ENCODE results near the gene MYMK. TPM values are rescaled to one million over a fixed set of nuclear protein-coding genes. Genes with fewer than 3 reads are reported as not detected.

MYMK gene
- total and polyA plus RNA-seq, 2 of the 8 experiments (the other 6 are each of a cell fraction or from before 2014, with no cell fraction given) = not detected

DNA sequence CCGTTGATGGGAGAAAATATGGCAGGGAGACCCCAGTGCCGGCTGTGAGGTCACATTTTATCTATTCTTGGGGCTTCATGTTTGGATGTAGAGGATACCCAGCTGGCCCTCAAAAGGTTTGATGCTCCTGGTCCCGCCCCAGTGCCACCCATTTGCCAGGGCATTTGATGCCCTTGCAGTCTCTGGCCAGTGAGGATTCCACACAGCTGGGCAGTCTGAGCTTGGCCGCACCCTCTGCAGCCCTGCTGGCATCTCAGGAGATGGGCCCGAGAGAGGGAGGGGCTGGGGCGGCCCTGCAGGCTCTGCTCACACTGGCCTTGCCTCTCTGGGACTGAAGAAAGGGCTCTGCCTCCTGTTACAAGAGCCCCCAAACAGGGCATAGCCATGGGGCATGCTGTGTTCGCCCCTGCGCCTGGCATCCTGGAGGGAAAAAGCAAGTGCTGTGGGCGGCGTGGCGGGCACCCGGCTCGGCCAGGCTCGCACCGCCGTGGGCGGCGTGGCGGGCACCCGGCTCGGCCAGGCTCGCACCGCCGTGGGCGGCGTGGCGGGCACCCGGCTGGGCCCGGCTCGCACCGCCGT lies 37.3 kb upstream of the MYMK start:
- Histone ChIP-seq H4K8ac (ENCODE audit: extremely low read depth, insufficient read depth, low read length) (peak overlapping the region; percentile 35; the same call in 1 of the 2 replicates), H2BK5ac (ENCODE audit: low read depth, low read length) (no peak overlapping the region), H2BK12ac (ENCODE audit: low read depth, low read length) (no peak overlapping the region), H3K4me2 (ENCODE audit: insufficient read depth in 1 of 2, low read depth in 2 of 2, low read length in 2 of 2) (no peak overlapping the region), H3K9me3 (ENCODE audit: insufficient read depth in 2 of 2, low read depth in 1 of 2, low read length in 1 of 2) (no peaks in the 10 kb centered on the region), H3K36me3 (ENCODE audit: control insufficient read depth in 2 of 4, insufficient read depth in 4 of 4, low read length in 3 of 4) (no peaks in the 10 kb centered on the region), H2AFZ (ENCODE audit: low read length) (no peak overlapping the region), H3K27ac (ENCODE audit: low read depth, low read length) (no peak overlapping the region), H3K79me1 (ENCODE audit: low read depth, low read length) (no peaks in the 10 kb centered on the region; the same call in 1 of the 2 replicates), H2BK20ac (ENCODE audit: low read length) (no peak overlapping the region), H3K9ac (replicated peaks in 1 of 4; ENCODE audit: extremely low read depth in 1 of 4, low read depth in 3 of 4, low read length in 3 of 4) (no peak overlapping the region), H2AK5ac (ENCODE audit: low read depth, low read length) (no peak overlapping the region), H3K79me2 (ENCODE audit: control insufficient read depth in 1 of 2, insufficient read depth in 2 of 2, low read length in 2 of 2) (no peaks in the 10 kb centered on the region), H4K20me1 (replicated peaks in 1 of 2; ENCODE audit: control insufficient read depth in 1 of 2, insufficient read depth in 2 of 2, low read length in 2 of 2) (no peaks in the 10 kb centered on the region), H3K4ac (replicated peaks; ENCODE audit: insufficient read length, low read depth, low read length) (no peak overlapping the region), H4K91ac (replicated peaks; ENCODE audit: insufficient read length, low read length) (no peak overlapping the region), H3K4me3 (ENCODE audit: extremely low read depth in 1 of 4, insufficient read depth in 2 of 4, low read depth in 3 of 4, low read length in 4 of 4) (no peak overlapping the region), H2BK15ac (ENCODE audit: low read length) (no peak overlapping the region), H4K5ac (ENCODE audit: insufficient read length, low read depth, low read length) (no peak overlapping the region), H2BK120ac (replicated peaks; ENCODE audit: low read depth, low read length) (no peak overlapping the region), H3K56ac (replicated peaks; ENCODE audit: insufficient read length, low read depth, low read length) (no peak overlapping the region), H3K23ac (ENCODE audit: insufficient read length) (no peak overlapping the region), H3K27me3 (replicated peaks in 1 of 4; ENCODE audit: control insufficient read depth in 3 of 4, extremely low read depth in 1 of 4, insufficient read depth in 3 of 4, low read length in 3 of 4) (no peaks in the 10 kb centered on the region; a peak in 1 of 7 replicates), H3K4me1 (replicated peaks in 1 of 4; ENCODE audit: control insufficient read depth in 3 of 4, insufficient read depth in 4 of 4, low read length in 3 of 4) (peaks cover 9 to 19% (median 11%) of the 10 kb centered on the region in 4 experiments; a peak in 6 of 7 replicates), H3K23me2 (ENCODE audit: low read depth, low read length) (no peaks in the 10 kb centered on the region), H3K18ac (ENCODE audit: extremely low read depth, low read length) (no peak overlapping the region), H3K14ac (ENCODE audit: insufficient read length) (no peak overlapping the region)
- ChIA-PET CTCF (ENCODE audit: partially characterized antibody) (interaction anchor here (1.0 kb wide), 1 partner anchor 33 kb away, joined by 3 read pairs; no protein-coding TSS in a partner anchor), POLR2A (ENCODE audit: partially characterized antibody) (interaction anchor here (1.0 kb wide), 1 partner anchor 145 kb away, joined by 3 read pairs; no protein-coding TSS in a partner anchor)
- FAIRE-seq = no peak
- 84% methylated on average over 8 of the region's 32 CpGs; no CpG with 5 or more reads in 1 of the 2 experiments for WGBS, 2 experiments (ENCODE audit: extremely low coverage in 1 of 2, insufficient coverage in 1 of 2, insufficient read length in 1 of 2, insufficient replicate concordance in 2 of 2, low coverage in 1 of 2, low lambda C conversion rate in 2 of 2, missing lambda C conversion rate in 1 of 2)
- no peak for DNase-seq (ENCODE audit: low read depth in 1 of 2, low spot score in 2 of 2)
- no peak for TF ChIP-seq CBX8 (IDR thresholded peaks at IDR 0.05; ENCODE audit: borderline replicate concordance, low read depth, low read length)
- no peak for TF ChIP-seq FOSL1 (IDR thresholded peaks at IDR 0.05; ENCODE audit: insufficient read depth, low read depth, low read length)
- no peak for TF ChIP-seq CTCF (IDR thresholded peaks at IDR 0.05; ENCODE audit: control extremely low read depth in 1 of 3, insufficient read depth in 1 of 3, low read depth in 1 of 3, low read length in 3 of 3)
- TF ChIP-seq CREB1 (IDR thresholded peaks at IDR 0.05) = no peak
- no peak for TF ChIP-seq NRF1 (IDR thresholded peaks at IDR 0.05; ENCODE audit: low read depth, low read length)
- no peak for TF ChIP-seq RAD21 (IDR thresholded peaks at IDR 0.05 in 1 of 2, conservative IDR thresholded peaks at IDR 0.05 in 1 of 2; ENCODE audit: low read depth in 2 of 2, low read length in 2 of 2)
- TF ChIP-seq GABPA (IDR thresholded peaks at IDR 0.05; ENCODE audit: borderline replicate concordance, insufficient read depth, low read length) = no peak
- TF ChIP-seq MAX (IDR thresholded peaks at IDR 0.05) = no peak
